ENCODE results near the gene CCDC83.

- TF ChIP-seq TAF1 (IDR thresholded peaks at IDR 0.05; ENCODE audit: low read depth) (peak; percentile 28), RAD21 (IDR thresholded peaks at IDR 0.05; ENCODE audit: low read depth) (peak; percentile 90)
These were observed 434 bp upstream of the CCDC83 start for GRCh38 chr11:85854557-85855340.
